GM12872 (cell line): ENCODE data around the gene ANGPTL1.

Experiments
- CTCF ChIP-seq: IDR thresholded peaks from 3 replicates; pipeline ENCODE4 v1.5.1; 2011; ENCODE audit warnings: low read depth, mild to moderate bottlenecking, low read length, moderate library complexity; ENCODE audit not compliant: insufficient read depth

Gene ANGPTL1

GRCh38 chr1:178908358-178908757 lies 37.5 kb upstream of the ANGPTL1 start:
- no peak for TF ChIP-seq CTCF

GRCh38 chr1:178901482-178902125 lies 30.7 kb upstream of the ANGPTL1 start:
- no peak for TF ChIP-seq CTCF

GRCh38 chr1:178899402-178899801 lies 28.5 kb upstream of the ANGPTL1 start:
- TF ChIP-seq CTCF, result no peak

DNA sequence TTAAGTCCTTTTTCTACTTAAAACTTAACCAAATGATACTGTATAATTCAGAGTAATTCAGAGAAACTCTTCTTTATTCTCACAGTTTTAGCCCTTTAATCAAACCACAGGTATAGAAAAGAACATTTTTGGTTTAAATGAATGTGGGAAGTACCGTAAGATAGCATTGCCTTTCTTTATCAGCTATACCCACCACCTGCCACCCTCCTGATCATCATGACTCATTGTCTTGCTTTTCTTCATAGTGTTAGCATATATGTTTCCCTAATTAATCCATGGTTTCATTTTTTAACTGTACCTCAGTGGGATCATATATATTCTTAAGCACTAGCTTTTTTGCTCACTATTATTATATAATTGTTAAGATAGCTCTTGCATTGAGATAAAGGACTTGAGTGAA lies 27.5 kb upstream of the ANGPTL1 start:
- TF ChIP-seq CTCF, result no peak

DNA sequence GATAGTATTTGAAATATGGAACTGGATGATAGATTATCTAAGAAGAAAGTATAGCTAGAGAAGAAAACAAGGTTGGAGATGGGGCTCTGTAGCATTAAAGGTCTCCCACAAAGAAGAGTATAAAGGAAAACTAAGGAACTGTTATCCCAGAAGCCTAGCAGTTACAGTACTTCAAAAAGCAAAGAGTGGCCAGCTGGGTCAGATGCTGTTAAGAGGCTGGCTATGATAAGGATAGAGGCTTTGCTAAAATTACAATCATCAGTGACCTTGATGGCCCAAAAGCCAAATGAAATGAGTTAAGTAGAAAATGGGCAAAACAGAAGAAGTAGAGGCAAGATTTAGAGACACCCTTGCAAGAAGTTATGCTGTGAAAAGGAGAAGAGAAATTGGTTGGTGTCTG lies 25.1 kb upstream of the ANGPTL1 start:
- no peak for TF ChIP-seq CTCF

- no peak for TF ChIP-seq CTCF
Measured at GRCh38 chr1:178886551-178886950, 15.7 kb upstream of the ANGPTL1 start.

GRCh38 chr1:178885869-178886268 lies 15.0 kb upstream of the ANGPTL1 start:
- TF ChIP-seq CTCF, result no peak
